Retina (tissue), 1 donor: ENCODE data around the gene CRB3.
"Not testable (repeated sequence)": the region's sequence is repeated elsewhere in the genome, so short reads cannot be mapped to it uniquely, and the experiment has no call there.

Experiments
- DNase-seq: peaks from one replicate; pipeline ENCODE4 v3.0.0-alpha.2; 2016

The CRB3 gene, protein sequence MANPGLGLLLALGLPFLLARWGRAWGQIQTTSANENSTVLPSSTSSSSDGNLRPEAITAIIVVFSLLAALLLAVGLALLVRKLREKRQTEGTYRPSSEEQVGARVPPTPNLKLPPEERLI

DNA sequence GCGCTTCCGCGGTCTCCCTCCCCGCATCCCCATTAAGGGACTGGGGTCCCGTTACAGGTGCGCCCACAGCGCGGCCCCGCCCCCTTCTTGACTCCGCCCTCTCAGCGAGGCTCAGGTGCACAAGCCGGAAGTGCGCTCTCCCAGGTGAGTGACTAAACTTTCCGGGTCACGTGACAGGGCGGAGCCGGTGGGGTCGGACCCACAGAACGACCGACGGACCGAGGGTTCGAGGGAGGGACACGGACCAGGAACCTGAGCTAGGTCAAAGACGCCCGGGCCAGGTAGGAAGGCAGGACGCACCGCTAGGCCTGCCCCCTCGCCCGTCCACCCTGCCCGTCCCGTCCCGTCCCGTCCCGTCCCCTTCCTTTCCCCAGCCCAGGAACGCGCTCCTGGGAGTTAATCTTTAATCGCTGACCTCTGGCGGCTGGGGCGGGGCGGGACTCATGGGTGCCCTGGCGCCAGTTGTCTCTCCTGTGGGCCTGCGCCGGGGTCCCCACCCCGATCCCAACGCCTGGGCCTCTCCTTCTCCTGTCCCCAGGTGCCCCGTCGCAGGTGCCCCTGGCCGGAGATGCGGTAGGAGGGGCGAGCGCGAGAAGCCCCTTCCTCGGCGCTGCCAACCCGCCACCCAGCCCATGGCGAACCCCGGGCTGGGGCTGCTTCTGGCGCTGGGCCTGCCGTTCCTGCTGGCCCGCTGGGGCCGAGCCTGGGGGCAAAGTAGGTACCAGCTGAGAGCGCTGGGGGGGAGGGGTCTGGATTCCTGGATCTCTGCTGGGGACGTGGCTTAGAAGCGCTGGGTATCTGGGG is at the start of gene CRB3:
Gene CRB3 (plus strand): TSS at position 202 of the 804 bp plus-strand sequence. CDS start 431 bp downstream, at position 633.
- no peak for DNase-seq

DNA sequence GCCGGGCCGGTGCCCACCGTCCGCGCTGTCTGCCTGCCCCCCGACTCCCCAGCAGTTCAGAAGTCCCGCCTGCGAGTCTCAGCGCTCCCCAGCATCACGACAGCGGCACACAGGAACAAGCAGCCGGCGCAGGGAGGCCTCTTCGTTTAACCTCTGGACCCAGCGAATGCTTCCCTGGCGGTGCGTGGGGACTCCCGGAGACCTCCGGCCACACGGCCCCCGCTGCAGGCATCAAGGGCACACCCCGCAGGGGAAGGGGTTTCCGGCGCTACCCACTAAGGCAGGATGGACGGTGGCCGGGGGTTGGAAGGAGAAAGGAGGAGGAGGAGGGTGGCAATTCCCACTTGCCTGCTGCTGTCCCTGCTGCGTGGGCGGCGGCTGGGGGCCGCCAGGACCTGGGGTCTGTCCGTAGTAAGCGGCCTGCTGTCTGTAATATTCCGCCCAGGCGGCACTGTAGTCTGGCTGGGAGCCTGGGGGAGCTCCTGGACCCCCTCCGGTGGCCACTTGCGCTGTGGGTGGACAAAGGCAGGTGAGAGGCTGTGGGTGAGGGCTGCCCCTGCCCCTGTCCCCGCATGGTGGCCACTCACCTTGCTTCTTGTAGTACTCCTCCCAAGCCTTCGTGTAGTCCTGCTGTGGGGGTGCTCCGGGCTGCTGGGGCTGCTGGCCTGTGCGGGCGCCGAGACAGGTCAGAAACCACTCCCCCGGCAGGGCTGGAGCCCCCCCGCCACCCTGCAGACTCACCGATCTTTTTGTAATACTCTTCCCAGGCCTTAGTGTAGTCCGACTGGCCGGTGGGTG is 49.1 kb upstream of the CRB3 start:
- no peak for DNase-seq

DNA sequence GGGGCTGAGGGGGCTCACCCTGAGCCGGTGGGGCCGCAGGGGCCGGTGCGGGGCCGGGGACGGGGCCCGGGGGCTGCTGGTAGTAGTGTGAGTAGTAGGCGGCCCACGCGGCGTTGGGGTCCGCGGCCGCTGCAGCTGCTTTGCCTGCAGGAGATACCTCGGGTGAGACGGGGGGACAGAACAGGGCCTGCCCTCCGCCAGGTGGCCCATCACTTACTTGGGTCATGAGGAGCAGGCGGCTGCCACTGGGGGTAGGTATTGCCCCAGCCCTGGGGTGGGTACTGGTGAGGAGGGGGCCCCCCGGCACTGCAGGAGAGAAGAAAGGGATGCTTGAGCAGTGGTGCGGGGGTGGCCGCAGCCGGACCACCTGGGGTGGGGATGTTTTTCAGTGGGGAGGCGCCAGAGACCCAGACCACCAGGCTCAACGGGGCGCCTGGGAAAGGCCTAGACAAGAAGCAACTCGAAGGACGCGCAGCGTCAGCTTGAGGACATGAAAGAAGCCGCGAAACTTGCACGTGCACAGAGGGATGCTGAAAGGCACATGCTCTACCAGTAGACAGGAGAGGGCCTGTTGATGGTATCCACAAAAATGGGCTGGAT is 48.4 kb upstream of the CRB3 start:
- DNase-seq: no peak

DNA sequence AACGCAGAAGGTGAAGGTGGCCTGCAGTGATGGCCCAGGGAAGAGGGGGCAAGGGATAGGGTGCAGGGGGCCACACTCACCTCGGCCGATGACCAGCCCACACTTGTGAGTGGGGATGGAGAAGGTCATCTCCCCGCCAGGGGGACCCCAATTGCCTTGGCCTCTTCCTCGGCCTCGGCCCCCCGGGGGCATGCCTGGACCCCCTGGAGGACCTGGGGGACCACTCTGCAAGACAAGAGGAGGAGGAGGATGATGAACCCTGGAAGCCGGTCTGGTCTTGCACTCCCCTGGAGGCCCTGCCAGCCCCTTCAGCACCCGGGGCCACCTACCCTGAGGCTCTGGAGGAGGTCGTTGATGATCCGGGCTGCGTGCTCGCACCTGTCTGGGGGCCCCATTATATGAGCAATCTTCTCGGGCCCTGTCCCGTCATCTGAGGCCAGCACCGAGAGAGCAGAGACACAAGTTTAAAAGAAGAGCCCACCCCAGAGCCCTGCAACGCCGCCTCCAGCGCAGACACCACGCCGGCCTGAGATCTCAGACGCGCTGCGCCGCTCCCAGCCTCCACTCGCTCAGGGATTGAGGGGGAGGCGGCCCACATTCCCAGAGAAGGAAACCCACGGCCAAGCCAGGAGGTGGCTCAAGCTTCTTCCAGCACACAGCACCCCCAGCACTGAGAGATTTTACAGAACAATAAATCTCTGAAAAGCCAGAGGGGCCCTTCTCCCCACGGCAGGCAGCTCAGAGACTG is 47.2 kb upstream of the CRB3 start:
- no peak for DNase-seq

DNA sequence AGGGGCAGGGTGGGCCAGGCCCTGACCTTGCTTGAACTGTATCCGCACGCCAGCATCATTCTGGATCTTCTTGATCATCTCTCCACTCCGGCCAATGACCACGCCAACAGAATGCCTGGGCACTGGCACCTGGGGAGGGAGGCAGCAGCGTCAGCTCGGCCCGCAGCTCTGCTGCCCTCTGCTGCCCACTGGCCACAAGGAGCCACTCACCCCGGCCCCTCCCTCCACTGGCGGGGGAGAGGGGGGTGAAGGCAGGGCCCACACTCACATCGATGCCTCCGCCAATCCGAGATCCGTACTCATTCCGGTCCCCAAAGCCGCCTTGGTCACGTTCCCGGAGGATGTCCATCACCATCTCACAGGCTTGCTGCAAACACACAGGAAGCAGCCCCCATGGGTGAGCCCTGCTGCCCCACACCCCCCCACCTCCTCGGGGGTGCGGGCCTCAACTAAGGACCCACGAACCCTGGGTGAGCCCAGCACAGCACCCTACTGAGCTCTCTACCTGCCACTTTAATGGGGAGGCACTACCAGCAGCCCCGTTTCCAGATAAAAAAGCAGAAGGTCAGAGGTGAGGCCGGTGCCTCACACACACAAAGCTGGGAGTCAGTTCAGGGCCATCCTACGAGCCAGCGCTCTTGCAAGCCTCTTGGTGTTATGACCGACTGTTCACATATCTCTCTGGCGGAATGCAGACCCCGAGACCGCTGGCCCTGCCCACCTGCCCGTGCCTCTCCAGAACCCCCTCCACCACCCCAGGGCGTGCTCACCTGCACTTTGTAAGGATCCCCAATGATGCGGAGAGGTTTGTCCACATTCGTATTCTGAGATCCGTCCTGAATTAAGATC is 46.1 kb upstream of the CRB3 start:
- DNase-seq: peak; percentile 46

DNA sequence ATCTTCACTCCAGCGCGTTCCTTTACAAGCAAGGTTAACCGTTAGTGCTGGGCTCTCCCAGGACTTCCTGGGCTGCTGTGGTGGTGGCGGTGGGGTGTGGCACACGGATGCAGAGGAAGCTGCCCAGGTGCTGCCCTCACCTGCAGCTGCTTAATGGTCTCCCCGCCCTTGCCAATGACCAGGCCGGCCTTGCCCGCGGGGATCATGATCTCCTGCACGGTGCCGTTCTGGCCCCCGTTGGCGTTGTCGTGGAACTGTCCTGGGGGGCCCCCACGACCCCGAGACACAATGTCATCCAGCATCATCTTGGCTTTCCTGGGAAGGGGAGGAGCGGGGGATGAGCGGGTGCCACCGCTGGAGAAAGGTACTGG is 45.5 kb upstream of the CRB3 start:
- no peak for DNase-seq

DNA sequence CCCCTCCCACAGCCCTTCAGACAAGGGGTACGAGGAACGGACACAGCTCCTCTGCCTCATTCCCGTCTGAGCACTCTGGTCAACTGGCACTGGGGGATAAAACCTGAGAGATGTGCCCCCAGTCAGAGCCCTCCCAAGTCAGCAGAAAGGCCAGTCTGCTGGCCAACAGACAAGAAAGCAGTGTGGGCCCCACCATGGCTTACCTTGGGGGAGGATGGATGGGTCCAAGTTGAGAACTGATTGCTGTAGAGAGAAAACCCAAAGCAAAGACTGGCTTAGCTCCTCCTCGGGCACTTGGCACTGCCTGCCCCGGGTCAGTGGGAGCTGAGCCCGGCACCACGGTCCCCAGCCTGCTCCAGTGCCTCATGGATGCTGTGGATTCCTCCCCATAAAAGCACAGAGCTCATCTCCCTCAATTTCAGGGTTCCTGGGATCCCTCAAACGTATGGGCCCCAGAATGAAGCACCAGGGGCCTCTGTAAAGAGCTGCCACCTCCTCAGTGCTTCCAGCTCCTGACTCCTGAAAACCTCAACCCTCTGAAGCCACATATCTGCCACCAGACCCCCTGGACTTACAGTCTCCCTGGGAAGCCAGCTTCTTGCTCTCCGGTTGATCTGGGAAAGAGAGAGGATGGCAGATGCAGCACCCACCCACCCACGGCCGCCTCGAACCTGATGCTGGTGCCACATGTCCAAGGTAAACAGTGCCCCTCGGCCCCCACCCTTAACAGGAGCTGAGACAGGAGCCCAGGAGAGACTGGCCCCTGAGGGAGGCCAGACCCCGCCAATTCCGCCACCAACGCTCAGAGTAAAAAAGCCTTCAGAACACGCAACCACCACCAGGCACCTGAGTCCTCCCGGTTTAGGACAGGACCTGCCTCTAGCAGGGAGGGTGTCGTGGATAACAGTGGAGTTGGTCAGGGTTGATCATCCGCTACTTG is 42.7 kb upstream of the CRB3 start:
- no peak for DNase-seq

DNA sequence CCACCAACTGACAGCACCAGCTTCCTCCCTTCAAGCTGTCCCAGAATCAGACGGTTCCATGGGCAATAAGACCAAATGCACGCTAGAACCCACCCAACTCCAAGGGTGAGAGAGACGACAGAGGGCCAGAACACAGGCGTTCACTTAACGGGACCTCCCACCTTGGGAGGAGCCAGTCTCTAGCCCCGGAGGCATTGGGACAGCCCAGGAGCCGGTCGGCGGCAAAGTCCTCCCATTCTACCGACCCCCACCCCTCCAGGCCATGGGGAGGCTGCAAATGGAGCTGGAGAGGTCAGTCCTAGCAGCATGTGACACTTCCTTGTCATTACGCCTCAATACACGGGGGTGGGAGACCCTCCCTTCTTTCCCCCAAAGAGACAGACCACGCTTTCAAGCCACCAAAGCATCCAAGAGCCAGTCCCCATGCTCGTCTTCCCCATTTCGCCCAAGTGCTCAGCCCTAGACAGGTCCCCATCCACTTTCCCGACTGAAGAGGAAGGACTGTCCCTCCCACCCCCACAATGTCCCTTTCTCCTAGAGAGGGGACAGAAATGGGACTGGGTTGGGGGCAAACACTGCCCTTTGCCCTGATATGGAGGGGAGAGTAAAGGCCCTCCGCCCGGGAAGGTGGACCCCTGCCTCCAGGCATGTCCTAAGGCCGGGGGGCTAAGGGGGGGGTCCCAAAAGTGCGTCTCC is 40.4 kb upstream of the CRB3 start:
- DNase-seq: peak; percentile 42

DNA sequence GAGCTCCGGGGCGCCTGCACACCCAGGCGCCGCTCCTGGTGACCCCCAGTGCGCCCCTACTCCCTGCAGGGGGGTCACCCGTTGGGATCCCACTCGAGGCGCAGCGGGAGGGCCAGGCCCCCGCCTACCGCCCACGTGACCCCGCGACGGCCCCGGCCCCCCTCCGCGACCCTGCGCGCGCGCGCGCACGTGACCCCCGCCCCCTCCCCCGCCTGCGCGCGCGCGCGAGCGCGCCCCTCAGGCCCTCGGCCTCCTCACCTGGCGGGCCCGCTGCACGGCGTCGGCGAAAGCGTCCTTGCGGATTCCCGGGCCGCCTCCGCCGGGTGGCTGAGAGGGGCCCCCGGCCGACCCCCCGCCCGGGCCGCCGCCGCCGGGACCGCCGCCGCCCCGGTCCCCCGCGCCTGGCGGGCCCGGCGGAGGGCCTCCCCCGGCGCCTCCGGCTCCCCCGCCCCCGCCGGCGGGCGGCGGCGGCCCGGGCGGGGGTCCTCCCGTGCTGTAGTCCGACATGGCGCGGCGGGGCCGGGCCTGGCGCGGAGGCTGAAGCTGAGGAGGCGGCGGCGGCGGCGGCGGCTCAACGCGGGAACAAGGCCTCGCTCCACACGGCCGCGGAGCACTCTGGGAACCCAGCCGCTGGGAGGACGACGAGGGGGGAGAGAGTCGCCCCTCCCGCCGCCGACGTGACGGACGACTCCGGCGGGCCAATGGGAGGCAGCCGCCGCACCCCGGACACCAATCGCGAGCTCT is 39.7 kb upstream of the CRB3 start, which contains the start of gene KHSRP:
Gene KHSRP (minus strand): TSS at position 617 of the 744 bp plus-strand sequence. CDS start 110 bp downstream, at position 507.
- DNase-seq: no peak

DNA sequence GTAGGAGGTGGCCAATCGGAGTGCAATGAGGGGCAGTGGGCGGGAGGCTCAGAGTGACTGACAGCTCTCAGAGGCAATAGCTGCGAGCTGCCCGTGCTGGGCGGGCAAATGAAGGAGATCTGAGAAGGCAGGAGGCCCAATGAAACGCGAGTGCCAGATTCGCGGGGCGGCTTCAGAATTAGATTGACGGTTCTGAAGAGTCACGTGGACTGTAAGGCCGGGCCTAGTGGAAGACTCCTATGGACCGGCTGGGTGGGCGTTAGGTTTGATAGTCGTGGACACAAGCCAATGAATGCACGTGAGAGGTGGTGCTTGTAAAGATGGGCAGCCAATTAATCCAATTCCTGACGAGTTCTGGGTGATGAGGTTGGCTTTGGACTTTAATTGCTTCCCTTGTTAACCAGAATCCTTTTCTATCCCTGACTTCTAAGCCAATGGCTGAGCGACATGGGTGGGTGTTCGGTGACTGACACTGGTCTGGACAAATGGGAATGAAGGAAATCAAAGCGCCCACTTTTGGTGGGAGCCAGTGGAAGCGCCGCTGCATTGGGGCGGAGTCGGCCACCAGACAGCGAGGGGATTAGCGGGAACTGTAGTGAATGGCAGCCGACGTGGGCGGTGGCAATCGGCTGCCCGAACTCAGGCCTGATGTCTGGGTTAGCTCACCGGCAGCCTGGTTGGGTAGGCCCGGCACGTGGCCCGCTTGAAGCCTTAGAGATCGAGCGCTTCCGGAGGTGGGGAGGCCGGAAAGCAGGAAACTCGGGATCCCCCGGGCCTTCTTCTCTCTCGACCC is 38.9 kb upstream of the CRB3 start:
- peak; percentile 98 for DNase-seq

DNA sequence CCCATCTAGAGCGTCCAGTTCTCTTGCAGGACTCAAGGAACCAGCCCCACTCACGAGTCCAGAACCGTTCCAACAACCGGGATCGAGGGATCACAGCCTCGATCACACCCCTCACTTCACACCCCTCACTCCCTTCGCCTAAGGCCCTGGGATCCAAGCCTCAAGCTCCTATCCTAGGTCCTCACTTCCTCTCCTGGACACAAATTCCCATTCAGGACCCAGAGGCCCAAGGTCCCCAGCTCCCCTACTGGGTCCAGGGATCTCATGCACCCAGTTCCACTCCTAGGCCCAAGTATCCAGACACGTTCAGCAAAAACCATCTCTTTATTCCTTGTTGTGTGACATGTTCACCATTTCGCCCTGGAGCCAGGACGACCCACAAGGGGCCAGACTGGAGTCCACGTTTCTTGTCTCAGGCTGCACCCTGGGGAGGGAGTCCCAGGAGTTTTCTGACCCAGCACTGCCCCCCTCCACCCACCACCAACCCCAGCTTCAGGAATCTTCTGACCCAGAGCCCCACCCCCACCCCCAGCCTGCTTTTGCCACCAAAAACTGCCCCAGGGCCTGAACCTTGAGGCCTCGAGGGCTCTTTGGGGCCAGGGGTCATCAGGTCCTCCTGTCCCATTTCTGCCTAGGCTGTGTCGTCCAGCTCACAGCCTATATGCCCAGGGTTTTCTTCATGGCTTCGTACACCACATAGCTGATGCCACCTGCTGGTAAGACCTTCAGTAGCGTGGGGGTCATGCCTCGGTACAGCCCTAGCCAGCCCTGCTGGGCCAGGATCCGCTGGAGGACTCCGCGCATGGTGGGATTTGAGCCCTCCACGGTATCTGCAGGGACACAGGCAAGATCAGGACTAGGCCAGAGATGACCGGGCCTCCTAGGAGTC is 38.1 kb upstream of the CRB3 start:
- DNase-seq: no peak

DNA sequence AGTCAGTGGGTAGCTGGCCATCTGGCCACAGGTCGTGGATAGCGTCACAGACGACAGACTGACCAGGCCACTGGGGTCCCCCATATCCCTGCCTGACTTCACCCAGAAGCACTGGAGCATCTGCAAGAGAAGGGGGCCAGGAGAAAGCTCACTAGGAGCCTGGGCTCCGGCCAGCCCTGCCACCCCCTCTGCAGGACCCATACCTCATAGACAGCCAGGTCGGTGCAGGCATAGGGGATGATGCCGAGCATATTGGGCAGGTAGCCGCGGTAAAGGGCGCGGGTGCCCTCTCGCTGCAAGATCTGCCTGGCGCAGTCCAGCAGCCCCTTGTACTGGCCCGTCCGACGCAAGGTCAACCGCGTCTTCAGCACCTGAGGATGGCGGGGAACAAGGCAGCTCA is 36.9 kb upstream of the CRB3 start:
- no peak for DNase-seq

DNA sequence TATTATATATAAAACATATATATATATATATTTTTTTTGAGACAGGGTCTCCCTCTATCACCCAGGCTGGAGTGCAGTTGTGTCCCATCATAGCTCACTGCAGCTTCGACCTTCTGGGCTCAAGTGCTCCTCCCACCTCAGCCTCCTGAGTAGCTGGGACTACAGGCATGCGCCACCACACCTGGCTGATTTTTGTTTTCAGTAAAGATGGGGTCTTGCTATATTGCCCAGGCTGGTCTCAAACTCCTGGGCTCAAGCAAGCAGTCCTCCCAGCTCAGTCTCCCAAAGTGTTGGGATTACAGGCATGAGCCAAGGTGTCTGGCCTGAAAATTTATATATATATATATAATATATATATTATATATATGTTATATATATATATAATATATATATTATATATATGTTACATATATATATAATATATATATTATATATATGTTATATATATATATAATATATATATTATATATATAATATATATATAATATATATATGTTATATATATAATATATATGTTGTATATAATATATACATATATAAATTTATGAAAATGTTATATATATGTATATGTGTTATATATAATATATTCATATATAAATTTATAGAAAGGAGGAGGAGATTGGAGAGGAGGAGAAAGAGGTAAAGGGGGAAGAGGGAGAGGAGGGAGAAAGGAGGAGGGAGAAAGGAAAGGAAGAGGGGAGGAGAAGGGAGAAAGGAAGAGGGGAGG is 35.2 kb upstream of the CRB3 start:
- DNase-seq: not testable (repeated sequence)

DNA sequence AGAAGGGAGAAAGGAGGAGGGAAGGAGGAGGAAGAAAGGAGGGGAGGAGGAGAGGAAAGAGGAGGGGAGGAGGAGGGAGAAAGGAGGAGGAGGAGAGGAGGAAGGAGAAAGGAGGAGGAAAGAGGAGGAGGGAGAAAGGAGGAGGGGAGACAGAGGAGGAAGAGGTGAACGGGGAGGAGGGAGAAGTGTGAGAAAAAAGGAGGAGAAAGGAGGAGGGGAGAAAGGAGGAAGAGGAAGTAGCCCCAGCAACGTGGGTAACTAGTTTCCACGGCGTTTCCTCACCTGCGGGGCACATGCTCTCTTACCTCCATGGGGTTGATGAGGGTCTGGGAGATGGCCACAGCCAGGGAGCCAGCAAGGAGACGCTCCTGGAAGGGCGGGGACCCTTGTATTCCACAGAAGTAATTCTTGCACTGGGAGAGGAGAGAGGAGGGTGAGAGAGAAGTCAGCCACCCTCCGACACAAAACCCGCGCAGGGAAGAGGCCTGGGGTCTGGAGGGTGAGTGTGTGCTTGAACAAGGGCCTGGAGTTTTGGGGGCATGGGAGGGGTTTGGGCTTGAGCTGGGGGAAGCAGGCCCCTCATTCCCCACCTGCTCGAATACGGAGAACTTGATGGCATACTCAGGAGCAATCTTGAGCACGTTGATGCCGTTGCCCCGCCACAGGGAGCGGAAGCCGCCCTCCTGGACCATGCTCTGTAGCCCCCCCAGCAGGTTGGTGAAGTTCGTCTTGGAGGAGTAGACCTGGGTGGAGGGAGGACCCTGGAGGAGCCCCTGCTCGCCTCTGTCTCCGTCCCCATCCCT is 34.5 kb upstream of the CRB3 start:
- no peak for DNase-seq

DNA sequence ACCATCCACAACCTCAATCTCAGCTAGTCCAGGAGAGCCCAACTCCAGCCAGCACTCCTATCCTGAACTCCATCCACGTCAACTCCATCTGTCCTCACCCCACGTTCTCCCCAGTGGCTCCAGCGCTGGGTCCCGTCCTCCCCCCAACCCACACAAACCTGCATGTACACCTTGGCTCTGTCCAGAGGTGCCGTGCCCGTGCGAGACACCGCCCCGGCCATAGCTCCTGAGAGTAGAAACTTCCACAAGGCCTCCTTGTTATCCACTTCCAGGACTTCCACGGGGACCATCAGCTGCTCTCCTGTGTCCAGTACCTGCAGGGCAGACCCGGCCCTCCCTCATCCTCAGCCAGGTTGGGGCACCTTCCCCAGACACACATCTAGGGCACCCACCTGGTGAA is 32.2 kb upstream of the CRB3 start:
- no peak for DNase-seq

DNA sequence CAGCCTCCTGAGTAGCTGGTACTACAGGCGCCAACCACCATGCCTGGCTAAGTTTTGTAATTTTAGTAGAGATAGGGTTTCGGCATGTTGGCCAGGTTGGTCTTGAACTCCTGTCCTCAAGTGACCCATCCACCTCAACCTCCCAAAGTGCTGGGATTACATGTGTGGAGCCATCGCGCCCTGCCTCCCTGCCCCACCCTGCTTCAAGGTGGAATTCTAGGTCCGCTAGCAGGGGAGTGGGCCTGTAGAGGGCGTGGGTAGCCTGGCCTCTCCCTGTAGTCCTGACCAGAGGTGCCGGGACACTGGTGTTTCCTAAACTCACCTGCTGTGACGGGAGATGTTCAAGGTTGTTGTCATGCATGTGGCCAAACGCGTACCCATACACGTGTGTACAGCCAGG is 30.9 kb upstream of the CRB3 start:
- DNase-seq: no peak
